Thyroid gland (tissue), 4 donors: ENCODE data around the gene ENAH. TPM values are rescaled to one million over a fixed set of nuclear protein-coding genes. Genes with fewer than 3 reads are reported as not detected.

ENCODE experiments used
- DNase-seq, 2 donors: peaks; one replicate each; pipeline ENCODE4 v3.0.0-alpha.2; 2019
- H3K27ac ChIP-seq, 3 donors: fragments of 200-600 bp; sonication (generic); 1 replicate in 2 of 3; 2 replicates in 1 of 3; pipeline ENCODE4 v1.5.1; 2016 to 2019; ENCODE audit warnings: mild to moderate bottlenecking in 1 of 3, moderate library complexity in 1 of 3
- H3K27me3 ChIP-seq: fragments of 200-600 bp; sonication (generic); one replicate; pipeline ENCODE4 v1.5.1; 2019
- H3K36me3 ChIP-seq, 2 donors: fragments of 200-600 bp; sonication (generic); one replicate each; pipeline ENCODE4 v1.5.1; 2016 to 2019
- H3K4me1 ChIP-seq, 2 donors: fragments of 200-600 bp; sonication (generic); one replicate each; pipeline ENCODE4 v1.5.1; 2017 to 2019
- H3K4me3 ChIP-seq, 3 donors: fragments of 200-600 bp; sonication (generic); replicated peaks in 1 of 3; 1 replicate in 2 of 3; 2 replicates in 1 of 3; pipeline ENCODE4 v1.5.1; 2016; ENCODE audit warnings: mild to moderate bottlenecking in 1 of 3
- H3K9me3 ChIP-seq: fragments of 200-600 bp; sonication (generic); one replicate; pipeline ENCODE4 v1.5.1; 2017
- POLR2A ChIP-seq, 2 donors: fragments of 450-650 bp; IDR thresholded peaks; one replicate each; pipeline ENCODE4 v1.6.1; 2017; ENCODE audit warnings: antibody characterized with exemption in 2 of 2, mild to moderate bottlenecking in 2 of 2, moderate library complexity in 1 of 2
- WGBS, 2 donors: methylation state at CpG; one replicate each; pipeline ENCODE4 v1.1.5; 2017; 5-methylcytosine and 5-hydroxymethylcytosine counted together
- intact Hi-C: fragments of 100-400 bp; cut with DNase I; formaldehyde crosslinking; loops from one replicate; pipeline ENCODE4 v1.15.1; 2023
- total RNA-seq, 4 donors: library from RNA; depleted of rRNA; stranded (reverse); fragments of >200 nt; gene quantifications; one replicate each; pipeline ENCODE4 v1.2.3, GENCODE V29; 2016
- TF ChIP-seq, protein P1 (sequence below), 6 experiments: fragments of 200-600 bp in 3 of 6; fragments of 450-650 bp in 3 of 6; sonication (generic) in 3 of 6; IDR thresholded peaks; one replicate each; pipeline ENCODE4 v1.5.1; 2016 to 2019; ENCODE audit warnings: antibody characterized with exemption in 6 of 6, mild to moderate bottlenecking in 2 of 6, inconsistent platforms in 1 of 6, moderate library complexity in 1 of 6

Gene ENAH
- total RNA-seq, 4 donors from 2014 or later = 24.5 to 31.4 (median 28.5) TPM

DNA sequence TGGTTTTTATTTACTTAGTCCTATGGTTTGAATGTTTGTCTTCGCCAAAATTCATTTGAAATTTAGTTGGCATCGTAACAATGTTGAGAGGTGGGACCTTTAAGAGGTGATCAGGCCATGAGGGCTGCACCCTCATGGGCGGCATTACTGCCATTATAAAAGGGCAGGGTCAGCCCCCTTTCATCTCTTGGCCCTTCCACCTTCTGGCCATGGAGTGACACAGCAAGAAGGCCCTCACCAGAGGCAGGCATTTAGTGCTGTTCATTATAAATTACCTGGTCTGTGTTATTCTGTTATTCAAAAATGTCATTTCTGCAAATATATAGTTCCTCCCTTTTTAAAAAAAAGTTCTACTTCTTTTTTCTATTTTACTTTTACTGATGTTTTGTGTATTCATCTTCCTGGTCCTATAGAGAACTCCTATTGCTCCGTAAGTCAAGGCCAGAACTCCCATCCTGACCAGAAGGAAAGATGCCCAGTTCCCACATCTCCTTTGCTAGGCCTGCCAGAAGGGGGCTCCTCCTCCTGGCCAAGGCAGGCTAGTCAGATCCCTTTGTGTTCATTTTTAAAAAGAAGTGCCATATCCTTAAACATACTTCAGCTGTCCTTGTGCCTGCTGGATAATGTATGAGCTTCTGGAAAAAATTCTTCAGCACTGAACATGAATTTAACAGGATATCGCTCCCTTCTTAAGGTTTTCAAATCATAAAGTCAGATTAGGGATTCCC, 215.0 kb downstream of the ENAH start:
- no peak overlapping the region for H3K27ac ChIP-seq
- H3K36me3 ChIP-seq = no peaks in the 10 kb centered on the region
- intact Hi-C loops = no loop called here
- no peaks in the 10 kb centered on the region for H3K27me3 ChIP-seq
- TF ChIP-seq, protein P1, sequence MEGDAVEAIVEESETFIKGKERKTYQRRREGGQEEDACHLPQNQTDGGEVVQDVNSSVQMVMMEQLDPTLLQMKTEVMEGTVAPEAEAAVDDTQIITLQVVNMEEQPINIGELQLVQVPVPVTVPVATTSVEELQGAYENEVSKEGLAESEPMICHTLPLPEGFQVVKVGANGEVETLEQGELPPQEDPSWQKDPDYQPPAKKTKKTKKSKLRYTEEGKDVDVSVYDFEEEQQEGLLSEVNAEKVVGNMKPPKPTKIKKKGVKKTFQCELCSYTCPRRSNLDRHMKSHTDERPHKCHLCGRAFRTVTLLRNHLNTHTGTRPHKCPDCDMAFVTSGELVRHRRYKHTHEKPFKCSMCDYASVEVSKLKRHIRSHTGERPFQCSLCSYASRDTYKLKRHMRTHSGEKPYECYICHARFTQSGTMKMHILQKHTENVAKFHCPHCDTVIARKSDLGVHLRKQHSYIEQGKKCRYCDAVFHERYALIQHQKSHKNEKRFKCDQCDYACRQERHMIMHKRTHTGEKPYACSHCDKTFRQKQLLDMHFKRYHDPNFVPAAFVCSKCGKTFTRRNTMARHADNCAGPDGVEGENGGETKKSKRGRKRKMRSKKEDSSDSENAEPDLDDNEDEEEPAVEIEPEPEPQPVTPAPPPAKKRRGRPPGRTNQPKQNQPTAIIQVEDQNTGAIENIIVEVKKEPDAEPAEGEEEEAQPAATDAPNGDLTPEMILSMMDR (IDR thresholded peaks at IDR 0.05) = no peak
- no peak for TF ChIP-seq POLR2A (IDR thresholded peaks at IDR 0.05)
- no peaks in the 10 kb centered on the region for H3K9me3 ChIP-seq
- no peak for DNase-seq
- peaks cover under 1 to 8% of the 10 kb centered on the region in 2 donors for H3K4me1 ChIP-seq
- no peak overlapping the region for H3K4me3 ChIP-seq
- 94 to 95% methylated on average over 5 of the region's 5 CpGs for WGBS, 2 donors

Other genes starting within 250 kb of the ENAH start
- gene LBR, start 225.1 kb downstream of the ENAH start, total RNA-seq = 10 to 100 TPM; 33.1 to 46.7 (median 36.8) TPM
- gene SRP9, start 124.7 kb upstream of the ENAH start, total RNA-seq = 100 to 1,000 TPM; 196 to 297 (median 260) TPM
- 100 to 1,000 TPM; 297 to 533 (median 441) TPM for gene EPHX1, start 157.0 kb upstream of the ENAH start, total RNA-seq
- 10 to 100 TPM; 30.1 to 57.7 (median 41.6) TPM for gene TMEM63A, start 229.3 kb upstream of the ENAH start, total RNA-seq
- gene LEFTY1, start 236.0 kb upstream of the ENAH start, total RNA-seq = 1 to 10 TPM in 1 of 4 donors, not detected in 3; 1.0 TPM